Psoas muscle (tissue), 8 donors: ENCODE results near the gene SLC5A1. TPM values are rescaled to one million over a fixed set of nuclear protein-coding genes. Genes with fewer than 3 reads are reported as not detected.

Source experiments
- ATAC-seq, 4 donors: fragments of 200-7000 bp; cut with Tn5 transposase; one replicate each; pipeline ENCODE4 v1.9.1; 2020; ENCODE audit warnings: moderate library complexity in 3 of 4, mild to moderate bottlenecking in 2 of 4
- DNase-seq, 2 donors: peaks; one replicate each; pipeline ENCODE4 v3.0.0-alpha.2; 2020
- H3K27ac ChIP-seq: fragments of 200-600 bp; one replicate; pipeline ENCODE4 v1.8.0; 2022
- H3K27me3 ChIP-seq, 3 donors: fragments of 200-600 bp in 1 of 3; one replicate each; pipeline versions ENCODE4 v1.6.1 to v1.8.0; 2013 to 2022; ENCODE audit warnings: low read length in 2 of 3, mild to moderate bottlenecking in 2 of 3, moderate library complexity in 1 of 3; ENCODE audit not compliant: insufficient read depth in 3 of 3
- H3K36me3 ChIP-seq, 2 donors: fragments of 200-600 bp in 1 of 2; one replicate each; pipeline versions ENCODE4 v1.6.1 to v1.8.0; 2013 to 2022; ENCODE audit warnings: low read depth in 1 of 2, mild to moderate bottlenecking in 1 of 2, moderate library complexity in 1 of 2; ENCODE audit not compliant: insufficient read depth in 1 of 2
- H3K4me1 ChIP-seq: fragments of 200-600 bp; one replicate; pipeline ENCODE4 v1.8.0; 2022
- H3K4me3 ChIP-seq: fragments of 200-600 bp; one replicate; pipeline ENCODE4 v1.8.0; 2022; ENCODE audit warnings: mild to moderate bottlenecking
- H3K9me3 ChIP-seq: fragments of 200-600 bp; one replicate; pipeline ENCODE4 v1.8.0; 2022
- WGBS, 3 donors: extraction: QIAGEN DNeasy Blood & Tissue Kit; methylation state at CpG; one replicate each; pipeline versions ENCODE4 v1.1.6 to v1.1.7; 2013; 5-methylcytosine and 5-hydroxymethylcytosine counted together
- intact Hi-C, 2 donors: fragments of 100-400 bp; cut with DNase I; formaldehyde crosslinking; loops; one replicate each; pipeline versions ENCODE4 v1.11.0 to v1.14.2; 2022
- polyA plus RNA-seq, 3 donors: library from polyadenylated mRNA; stranded (reverse); fragments of 200-250 nt; gene quantifications; one replicate each; pipeline ENCODE4 v1.2.3, GENCODE V29; 2013
- total RNA-seq, 4 donors: library from RNA; stranded (reverse); fragmentation: NEBNext Ultra II Directional in 2 of 4; extraction: Animal tissue kit (Norgen Biotek cat#: 25700) in 2 of 4; gene quantifications; one replicate each; pipeline versions ENCODE4 v1.2.1 to v1.2.4, GENCODE V29; 2021 to 2023
- TF ChIP-seq, protein P1 (sequence below): fragments of 200-600 bp; IDR thresholded peaks from one replicate; pipeline ENCODE4 v1.8.0; 2022; ENCODE audit warnings: antibody characterized with exemption
- donor health status: healthy with polysubstance abuse.
- donor health status: DM: no; HTN: no; CAD: no; lungs with moderate emphysema.
- donor health status: Bipolar disorder and iron deficiency.
- donor health status: healthy.
- donor health status: DM: yes; HTN: yes; CAD: no.
- donor health status: DM: no; HTN: no; CAD: no.
- donor health status: DM: no; HTN: no; CAD: no.
- donor health status: DM: yes; HTN: yes; CAD: no.

SLC5A1 gene
- total and polyA plus RNA-seq, 7 donors = 0.06 to 2.0 (median 0.26) TPM

DNA sequence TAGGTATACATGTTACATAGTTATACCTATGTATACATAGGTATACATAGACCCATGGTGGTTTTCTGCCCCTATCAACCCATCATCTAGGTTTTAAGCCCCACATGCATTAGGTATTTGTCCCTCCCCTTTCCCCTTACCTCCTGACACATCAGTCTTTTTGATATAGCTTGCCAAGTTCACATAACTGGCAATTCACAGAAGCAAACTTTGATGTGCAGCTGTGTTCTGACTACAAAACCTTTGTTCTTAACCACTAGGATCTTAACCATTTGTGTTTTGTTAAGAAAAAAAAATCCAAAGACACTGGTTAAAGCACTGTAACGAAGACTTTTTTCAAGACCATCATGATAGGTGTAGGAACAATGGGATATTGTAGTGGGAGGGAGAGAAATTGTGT lies 42.9 kb upstream of the SLC5A1 start:
- H3K27ac ChIP-seq = no peak overlapping the region
- WGBS, 3 donors = 59 to 77% (median 70%) methylated on average over 1 of the region's 1 CpG
- no peaks in the 10 kb centered on the region for H3K9me3 ChIP-seq
- peaks cover 0 to 10% (median 0%) of the 10 kb centered on the region in 3 donors for H3K27me3 ChIP-seq
- no peak overlapping the region for H3K4me3 ChIP-seq
- DNase-seq (no peak), ATAC-seq (no peak)
- H3K36me3 ChIP-seq = no peaks in the 10 kb centered on the region
- TF ChIP-seq, protein P1, sequence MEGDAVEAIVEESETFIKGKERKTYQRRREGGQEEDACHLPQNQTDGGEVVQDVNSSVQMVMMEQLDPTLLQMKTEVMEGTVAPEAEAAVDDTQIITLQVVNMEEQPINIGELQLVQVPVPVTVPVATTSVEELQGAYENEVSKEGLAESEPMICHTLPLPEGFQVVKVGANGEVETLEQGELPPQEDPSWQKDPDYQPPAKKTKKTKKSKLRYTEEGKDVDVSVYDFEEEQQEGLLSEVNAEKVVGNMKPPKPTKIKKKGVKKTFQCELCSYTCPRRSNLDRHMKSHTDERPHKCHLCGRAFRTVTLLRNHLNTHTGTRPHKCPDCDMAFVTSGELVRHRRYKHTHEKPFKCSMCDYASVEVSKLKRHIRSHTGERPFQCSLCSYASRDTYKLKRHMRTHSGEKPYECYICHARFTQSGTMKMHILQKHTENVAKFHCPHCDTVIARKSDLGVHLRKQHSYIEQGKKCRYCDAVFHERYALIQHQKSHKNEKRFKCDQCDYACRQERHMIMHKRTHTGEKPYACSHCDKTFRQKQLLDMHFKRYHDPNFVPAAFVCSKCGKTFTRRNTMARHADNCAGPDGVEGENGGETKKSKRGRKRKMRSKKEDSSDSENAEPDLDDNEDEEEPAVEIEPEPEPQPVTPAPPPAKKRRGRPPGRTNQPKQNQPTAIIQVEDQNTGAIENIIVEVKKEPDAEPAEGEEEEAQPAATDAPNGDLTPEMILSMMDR = no peak
- intact Hi-C loops = no loop called here
- H3K4me1 ChIP-seq = no peaks in the 10 kb centered on the region

DNA sequence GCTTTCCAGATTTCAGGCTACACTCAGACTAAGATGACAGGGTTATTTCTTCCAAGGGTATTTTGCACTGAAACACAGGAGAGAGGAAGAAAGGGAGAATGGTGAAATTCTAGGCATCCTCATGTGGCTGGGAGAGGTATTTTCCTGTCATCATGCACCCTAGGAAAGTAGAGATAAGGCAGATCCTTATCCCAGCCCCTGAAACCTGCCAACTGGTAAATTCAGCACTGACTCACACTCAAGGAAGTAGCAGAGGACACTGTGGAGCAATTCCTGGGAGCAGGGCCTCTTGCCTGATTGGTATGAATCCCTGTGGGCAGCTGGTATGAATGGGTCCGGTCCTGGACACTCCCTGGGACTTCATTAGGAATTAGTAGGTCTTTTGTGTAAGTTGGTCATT lies 37.6 kb upstream of the SLC5A1 start:
- H3K9me3 ChIP-seq = no peaks in the 10 kb centered on the region

GRCh38 chr22:32013200-32013599 lies 29.9 kb upstream of the SLC5A1 start:
- TF ChIP-seq, protein P1 = no peak
- ATAC-seq (no peak), DNase-seq (no peak)
- 90 to 95% (median 95%) methylated on average over 1 of the region's 1 CpG for WGBS, 3 donors
- peaks cover 0 to 2% (median 0%) of the 10 kb centered on the region in 3 donors for H3K27me3 ChIP-seq
- H3K4me3 ChIP-seq = no peak overlapping the region
- H3K4me1 ChIP-seq = no peaks in the 10 kb centered on the region
- no peak overlapping the region for H3K27ac ChIP-seq
- peaks cover 28% of the 10 kb centered on the region for H3K9me3 ChIP-seq
- no peaks in the 10 kb centered on the region for H3K36me3 ChIP-seq
- intact Hi-C loops = no loop called here

More for the DNA sequence above, 37.6 kb upstream of the SLC5A1 start:
- 55 to 88% (median 57%) methylated on average over 1 of the region's 1 CpG for WGBS, 3 donors
- Histone ChIP-seq H3K27me3 (peaks cover 0 to 1% (median 0%) of the 10 kb centered on the region in 3 donors), H3K4me3 (no peak overlapping the region), H3K36me3 (no peaks in the 10 kb centered on the region), H3K4me1 (no peaks in the 10 kb centered on the region), H3K27ac (no peak overlapping the region)
- ATAC-seq (no peak), DNase-seq (no peak)
- intact Hi-C loops = no loop called here
- TF ChIP-seq, protein P1 = no peak

- 81 to 86% (median 84%) methylated on average over 5 of the region's 5 CpGs for WGBS, 3 donors
Observed at GRCh38 chr22:32016081-32016480, 27.0 kb upstream of the SLC5A1 start.

More at GRCh38 chr22:32016081-32016480, 27.0 kb upstream of the SLC5A1 start:
- Histone ChIP-seq H3K27ac (no peak overlapping the region), H3K36me3 (no peaks in the 10 kb centered on the region), H3K9me3 (peaks cover 28% of the 10 kb centered on the region), H3K4me3 (no peak overlapping the region), H3K27me3 (peaks cover 0 to 2% (median 0%) of the 10 kb centered on the region in 3 donors), H3K4me1 (no peaks in the 10 kb centered on the region)
- TF ChIP-seq, protein P1 = no peak
- DNase-seq (no peak), ATAC-seq (no peak)
- intact Hi-C loops = no loop called here
